Tibial artery (tissue), 4 donors: ENCODE data around the gene PALS1.
A peak's percentile ranks its signal among the peaks of the same experiment; 100 is the strongest.

Experiments used
- DNase-seq, 2 donors: peaks; one replicate each; pipeline ENCODE4 v3.0.0-alpha.2; 2019
- H3K27ac ChIP-seq, 2 donors: fragments of 200-600 bp; sonication (generic) in 1 of 2; 1 replicate in 1 of 2; 2 replicates in 1 of 2; pipeline ENCODE4 v1.5.1; 2018 to 2019; ENCODE audit warnings: mild to moderate bottlenecking in 1 of 2
- H3K27me3 ChIP-seq, 2 donors: fragments of 200-600 bp; sonication (generic) in 1 of 2; one replicate each; pipeline versions ENCODE4 v1.5.1 to v1.6.0; 2016 to 2019
- H3K36me3 ChIP-seq, 3 donors: fragments of 200-600 bp; sonication (generic) in 2 of 3; one replicate each; pipeline ENCODE4 v1.5.1; 2016 to 2019; ENCODE audit warnings: mild to moderate bottlenecking in 2 of 3
- H3K4me1 ChIP-seq, 4 donors: fragments of 200-600 bp; sonication (generic) in 2 of 4; 1 replicate in 3 of 4; 2 replicates in 1 of 4; pipeline ENCODE4 v1.5.1; 2016 to 2019
- H3K4me3 ChIP-seq, 2 donors: fragments of 200-600 bp; sonication (generic) in 1 of 2; 1 replicate in 1 of 2; 2 replicates in 1 of 2; pipeline ENCODE4 v1.5.1; 2018 to 2019; ENCODE audit warnings: mild to moderate bottlenecking in 2 of 2
- H3K9me3 ChIP-seq, 3 donors: fragments of 200-600 bp; sonication (generic) in 1 of 3; one replicate each; pipeline ENCODE4 v1.5.1; 2016 to 2019
- CTCF ChIP-seq, 2 experiments: fragments of 200-600 bp in 1 of 2; fragments of 450-650 bp in 1 of 2; IDR thresholded peaks; one replicate each; pipeline ENCODE4 v1.5.1; 2017 to 2019; ENCODE audit warnings: antibody characterized with exemption in 2 of 2, mild to moderate bottlenecking in 1 of 2, moderate library complexity in 1 of 2
- intact Hi-C: fragments of 100-400 bp; cut with DNase I; formaldehyde crosslinking; loops from one replicate; pipeline ENCODE4 v1.15.0; 2023; ENCODE audit warnings: low total_unique reads

Gene PALS1

DNA sequence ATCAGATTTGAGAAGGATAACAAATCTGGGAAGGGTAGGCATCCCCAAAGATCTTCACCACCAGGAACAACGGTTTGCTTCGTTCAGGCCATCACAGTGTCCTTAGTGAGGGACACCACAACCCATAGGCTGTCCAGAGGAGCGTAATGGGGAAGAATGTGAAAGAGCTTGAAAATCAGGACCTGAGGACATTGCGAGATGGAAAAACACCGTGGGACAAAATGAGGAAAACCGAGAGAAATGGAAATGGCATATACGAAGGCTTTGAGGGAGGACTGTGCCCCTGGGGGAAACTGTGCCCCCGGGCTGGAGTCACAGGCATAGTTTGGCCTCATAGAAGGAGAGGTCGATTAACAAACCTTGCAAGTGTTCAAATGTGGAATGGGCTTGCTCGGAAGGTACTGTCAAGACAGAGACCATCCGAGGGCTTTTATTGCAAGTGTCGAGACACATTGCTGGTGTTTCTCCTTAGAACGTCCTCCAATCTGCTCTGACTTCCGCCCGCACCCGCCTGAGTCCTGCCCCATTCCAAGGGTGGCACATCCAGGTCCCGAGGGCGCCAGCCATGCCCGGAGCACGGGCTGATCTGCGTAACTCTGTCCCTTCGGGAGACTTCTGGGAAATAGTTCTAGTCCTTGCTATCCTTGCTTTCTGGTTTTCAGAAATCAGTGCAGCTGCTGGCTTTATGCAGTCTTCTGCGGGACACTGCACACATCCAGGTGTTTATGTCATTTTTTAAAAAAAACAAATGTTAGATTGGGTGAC is 885 bp upstream of the PALS1 start:
- intact Hi-C loops = loop anchor here (10.0 kb wide), 1 partner anchor 736 kb away; the partner anchor contains the start of gene GPHN
- Histone ChIP-seq H3K27me3 (no peaks in the 10 kb centered on the region), H3K27ac (peak overlapping the region; percentile 98 to 99), H3K4me1 (peaks cover 0 to 38% (median 8%) of the 10 kb centered on the region in 4 donors), H3K4me3 (peak overlapping the region; percentile 90 to 92), H3K9me3 (no peaks in the 10 kb centered on the region), H3K36me3 (no peaks in the 10 kb centered on the region)
- peak; percentile 65 to 86 for DNase-seq
- no peak for TF ChIP-seq CTCF (IDR thresholded peaks at IDR 0.05)

DNA sequence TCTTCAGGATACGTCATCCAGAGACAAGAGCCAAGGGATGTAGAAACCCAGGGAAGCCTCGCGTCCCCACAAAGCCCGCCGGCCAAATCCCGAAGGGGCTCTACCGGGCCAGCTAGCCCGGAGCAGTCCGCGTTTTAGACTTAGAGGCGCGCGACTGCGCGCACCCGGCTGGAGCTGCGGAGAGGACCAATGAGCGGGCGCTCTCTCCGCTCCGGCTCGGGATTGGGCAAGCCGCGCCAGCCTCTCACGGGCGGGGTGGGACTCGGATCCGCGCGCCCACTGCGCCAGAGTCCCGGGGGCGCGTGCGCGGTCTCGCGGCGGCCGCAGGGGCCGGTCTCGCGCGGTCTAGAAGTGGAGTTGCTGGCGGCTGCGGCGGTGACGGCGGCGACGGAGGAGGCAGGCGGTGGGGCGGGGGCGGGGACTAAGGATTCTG is 241 bp upstream of the PALS1 start:
- intact Hi-C loops = loop anchor here (10.0 kb wide), 1 partner anchor 736 kb away; the partner anchor contains the start of gene GPHN
- TF ChIP-seq CTCF (IDR thresholded peaks at IDR 0.05) = no peak
- Histone ChIP-seq H3K27ac (peak overlapping the region; percentile 98 to 99), H3K4me3 (peak overlapping the region; percentile 90 to 92), H3K9me3 (no peaks in the 10 kb centered on the region), H3K36me3 (no peaks in the 10 kb centered on the region), H3K27me3 (no peaks in the 10 kb centered on the region), H3K4me1 (peaks cover 0 to 42% (median 8%) of the 10 kb centered on the region in 4 donors)
- DNase-seq = peak; percentile 96 to 98

DNA sequence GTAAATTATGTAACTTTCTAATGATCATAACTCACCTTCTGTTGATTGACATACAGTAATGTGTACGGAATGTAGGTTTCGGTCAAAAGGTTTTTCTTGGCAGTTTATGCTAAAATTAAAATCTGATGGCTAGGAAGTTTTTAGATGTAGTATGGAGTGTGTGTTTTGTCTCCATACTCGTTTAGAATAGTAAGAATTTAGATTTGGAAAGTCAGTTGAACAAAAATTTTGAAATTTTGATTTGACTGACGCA is 859 bp downstream of the PALS1 start:
- peak overlapping the region; percentile 90 to 92 for H3K4me3 ChIP-seq
- H3K27ac ChIP-seq = peak overlapping the region; percentile 98 to 99
- H3K4me1 ChIP-seq = peaks cover 0 to 51% (median 8%) of the 10 kb centered on the region in 4 donors
- H3K36me3 ChIP-seq = no peaks in the 10 kb centered on the region
- H3K9me3 ChIP-seq = no peaks in the 10 kb centered on the region
- no peak for DNase-seq
- intact Hi-C loops = loop anchor here (10.0 kb wide), 1 partner anchor 737 kb away; the partner anchor contains the start of gene GPHN
- no peaks in the 10 kb centered on the region for H3K27me3 ChIP-seq
- no peak for TF ChIP-seq CTCF (IDR thresholded peaks at IDR 0.05)

- no peak for DNase-seq
- H3K36me3 ChIP-seq = no peaks in the 10 kb centered on the region
- H3K27me3 ChIP-seq = no peaks in the 10 kb centered on the region
- H3K4me1 ChIP-seq = peaks cover 0 to 67% (median 7%) of the 10 kb centered on the region in 4 donors
- H3K4me3 ChIP-seq = no peak overlapping the region
- H3K27ac ChIP-seq = no peak overlapping the region
- no peak for TF ChIP-seq CTCF (IDR thresholded peaks at IDR 0.05)
- intact Hi-C loops = loop anchor here (10.0 kb wide), 1 partner anchor 740 kb away; the partner anchor contains the start of gene GPHN
- no peaks in the 10 kb centered on the region for H3K9me3 ChIP-seq
Observed at GRCh38 chr14:67245104-67245503, 3.9 kb downstream of the PALS1 start.

GRCh38 chr14:67251573-67252226 is 10.5 kb downstream of the PALS1 start:
- no peaks in the 10 kb centered on the region for H3K27me3 ChIP-seq
- peaks cover 0 to 44% (median 5%) of the 10 kb centered on the region in 4 donors for H3K4me1 ChIP-seq
- no peaks in the 10 kb centered on the region for H3K9me3 ChIP-seq
- no peak for DNase-seq
- intact Hi-C loops = no loop called here
- H3K36me3 ChIP-seq = no peaks in the 10 kb centered on the region
- no peak overlapping the region for H3K4me3 ChIP-seq
- no peak overlapping the region for H3K27ac ChIP-seq
- TF ChIP-seq CTCF (IDR thresholded peaks at IDR 0.05) = no peak
